PFSK-1 (cell line): ENCODE results near the gene B3GNT2.

Experiments used
- FOXP2 ChIP-seq: optimal IDR thresholded peaks from 2 replicates; pipeline ENCODE3; 2011; ENCODE audit warnings: borderline replicate concordance, control low read depth, inconsistent platforms; ENCODE audit not compliant: insufficient read depth; ENCODE audit errors: extremely low read length, extremely low read depth
- POLR2AphosphoS5 ChIP-seq: IDR thresholded peaks from 2 replicates; pipeline ENCODE4 v1.6.1; 2012; ENCODE audit warnings: low read depth, mild to moderate bottlenecking, control low read depth, low read length, moderate library complexity
- SIN3A ChIP-seq: IDR thresholded peaks from 2 replicates; pipeline ENCODE4 v1.6.1; 2012; ENCODE audit warnings: mild to moderate bottlenecking, low read length, moderate library complexity, borderline replicate concordance; ENCODE audit not compliant: insufficient read depth
- TAF1 ChIP-seq: IDR thresholded peaks from 2 replicates; pipeline ENCODE4 v1.6.1; 2012; ENCODE audit warnings: low read length, control low read depth, borderline replicate concordance; ENCODE audit not compliant: insufficient read depth
- TF ChIP-seq, protein P1 (sequence below), 2 experiments: IDR thresholded peaks; 2 replicates each; pipeline versions ENCODE4 v1.6.1 to v1.8.0; 2011 to 2012; ENCODE audit warnings: low read depth in 2 of 2, low read length in 2 of 2, control low read depth in 1 of 2, inconsistent platforms in 1 of 2, mild to moderate bottlenecking in 1 of 2, moderate library complexity in 1 of 2; ENCODE audit not compliant: insufficient read depth in 1 of 2

DNA sequence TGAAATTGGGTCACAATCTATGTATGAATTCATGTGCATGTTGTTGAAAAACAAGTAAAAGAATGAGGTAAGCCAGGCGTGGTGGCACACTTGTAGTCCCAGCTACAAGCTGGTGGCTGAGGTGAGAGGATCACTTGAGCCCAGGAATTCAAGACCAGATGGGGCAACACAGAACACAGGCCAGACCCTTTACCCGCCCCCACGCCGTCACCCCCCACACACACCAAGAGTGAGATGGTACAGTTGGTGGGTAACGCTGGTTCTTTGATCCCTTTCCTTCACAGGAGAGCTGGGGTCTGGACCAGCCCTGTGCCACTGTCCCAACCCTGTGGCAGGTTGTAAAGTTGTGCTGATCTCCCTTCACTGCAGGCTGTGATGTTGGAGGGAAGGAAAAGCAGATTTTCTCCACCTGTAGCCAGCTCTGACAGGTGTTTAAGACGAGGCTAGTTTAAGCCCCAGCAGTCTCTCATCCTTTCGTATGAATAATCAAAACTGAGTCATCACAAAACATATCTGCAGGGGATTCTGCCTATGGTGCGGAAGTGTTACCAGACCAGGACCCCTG is 13.6 kb downstream of the B3GNT2 start:
- TF ChIP-seq, protein P1, sequence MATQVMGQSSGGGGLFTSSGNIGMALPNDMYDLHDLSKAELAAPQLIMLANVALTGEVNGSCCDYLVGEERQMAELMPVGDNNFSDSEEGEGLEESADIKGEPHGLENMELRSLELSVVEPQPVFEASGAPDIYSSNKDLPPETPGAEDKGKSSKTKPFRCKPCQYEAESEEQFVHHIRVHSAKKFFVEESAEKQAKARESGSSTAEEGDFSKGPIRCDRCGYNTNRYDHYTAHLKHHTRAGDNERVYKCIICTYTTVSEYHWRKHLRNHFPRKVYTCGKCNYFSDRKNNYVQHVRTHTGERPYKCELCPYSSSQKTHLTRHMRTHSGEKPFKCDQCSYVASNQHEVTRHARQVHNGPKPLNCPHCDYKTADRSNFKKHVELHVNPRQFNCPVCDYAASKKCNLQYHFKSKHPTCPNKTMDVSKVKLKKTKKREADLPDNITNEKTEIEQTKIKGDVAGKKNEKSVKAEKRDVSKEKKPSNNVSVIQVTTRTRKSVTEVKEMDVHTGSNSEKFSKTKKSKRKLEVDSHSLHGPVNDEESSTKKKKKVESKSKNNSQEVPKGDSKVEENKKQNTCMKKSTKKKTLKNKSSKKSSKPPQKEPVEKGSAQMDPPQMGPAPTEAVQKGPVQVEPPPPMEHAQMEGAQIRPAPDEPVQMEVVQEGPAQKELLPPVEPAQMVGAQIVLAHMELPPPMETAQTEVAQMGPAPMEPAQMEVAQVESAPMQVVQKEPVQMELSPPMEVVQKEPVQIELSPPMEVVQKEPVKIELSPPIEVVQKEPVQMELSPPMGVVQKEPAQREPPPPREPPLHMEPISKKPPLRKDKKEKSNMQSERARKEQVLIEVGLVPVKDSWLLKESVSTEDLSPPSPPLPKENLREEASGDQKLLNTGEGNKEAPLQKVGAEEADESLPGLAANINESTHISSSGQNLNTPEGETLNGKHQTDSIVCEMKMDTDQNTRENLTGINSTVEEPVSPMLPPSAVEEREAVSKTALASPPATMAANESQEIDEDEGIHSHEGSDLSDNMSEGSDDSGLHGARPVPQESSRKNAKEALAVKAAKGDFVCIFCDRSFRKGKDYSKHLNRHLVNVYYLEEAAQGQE (IDR thresholded peaks at IDR 0.05; ENCODE audit: insufficient read depth in 1 of 2, low read depth in 2 of 2, low read length in 2 of 2): no peak
- TF ChIP-seq SIN3A (no peak), TAF1 (no peak), POLR2AphosphoS5 (no peak), FOXP2 (no peak)
